Renal cortex interstitium (tissue), 11 donors: ENCODE results near the gene RPL37A. TPM values are rescaled to one million over a fixed set of nuclear protein-coding genes. Genes with fewer than 3 reads are reported as not detected.

ENCODE experiments used
- DNase-seq, 11 donors: peaks; one replicate each; pipeline ENCODE4 v3.0.0-alpha.2; 2013; ENCODE audit warnings: low read depth in 9 of 11, low spot score in 4 of 11; ENCODE audit errors: extremely low read depth in 1 of 11
- polyA plus RNA-seq, 3 donors: library from polyadenylated mRNA; unstranded; fragments of 120-200 nt; gene quantifications; one replicate each; pipeline ENCODE4 v1.2.1, GENCODE V29; 2013; ENCODE audit not compliant: insufficient read length in 3 of 3

The RPL37A gene
- polyA plus RNA-seq, 3 donors: 2,092 to 2,614 (median 2,146) TPM

- DNase-seq: no peak
Observed at GRCh38 chr2:216553093-216553478, 54.4 kb downstream of the RPL37A start.

Other genes with a start within 250 kb of the RPL37A start
- under 1 TPM; 0.06 to 0.11 (median 0.09) TPM for gene MARCHF4, start 126.4 kb upstream of the RPL37A start, polyA plus RNA-seq
- 10 to 100 TPM; 26.9 to 31.6 (median 29.4) TPM for gene SMARCAL1, start 86.4 kb upstream of the RPL37A start, polyA plus RNA-seq
- 100 to 1,000 TPM; 169 to 259 (median 209) TPM for gene IGFBP2, start 134.6 kb downstream of the RPL37A start, polyA plus RNA-seq
- gene IGFBP5, start 196.7 kb downstream of the RPL37A start, polyA plus RNA-seq: 100 to 1,000 TPM; 284 to 370 (median 337) TPM